ENCODE data around the gene GDPD3.

Gene GDPD3

GRCh38 chr16:30060836-30061554 lies 52.3 kb downstream of the GDPD3 start:
- H3K4me3 ChIP-seq (ENCODE audit: low read depth, low read length): no peak overlapping the region
- in situ Hi-C loops (cut with HindIII; ENCODE audit: low sequenced_read_pairs): no loop called here
- no peak for DNase-seq (ENCODE audit: low read depth)
- TF ChIP-seq CTCF (IDR thresholded peaks at IDR 0.05; ENCODE audit: low read depth, low read length, missing control alignments): no peak

GRCh38 chr16:30060346-30060745 lies 53.0 kb downstream of the GDPD3 start:
- DNase-seq (ENCODE audit: low read depth): no peak
- H3K4me3 ChIP-seq (ENCODE audit: low read depth, low read length): no peak overlapping the region
- in situ Hi-C loops (cut with HindIII; ENCODE audit: low sequenced_read_pairs): no loop called here
- TF ChIP-seq CTCF (IDR thresholded peaks at IDR 0.05; ENCODE audit: low read depth, low read length, missing control alignments): no peak

- peak; percentile 70 for TF ChIP-seq CTCF (IDR thresholded peaks at IDR 0.05; ENCODE audit: low read depth, low read length, missing control alignments)
- in situ Hi-C loops (cut with HindIII; ENCODE audit: low sequenced_read_pairs): loop anchor here (5.0 kb wide), 1 partner anchor 62 kb away; no protein-coding TSS in a partner anchor
- DNase-seq (ENCODE audit: low read depth): no peak
- no peak overlapping the region for H3K4me3 ChIP-seq (ENCODE audit: low read depth, low read length)
Observed at GRCh38 chr16:30054959-30055553, 58.3 kb downstream of the GDPD3 start.

Measured in astrocyte of the cerebellum (primary cell).